HG03439 (cell line): Measurements from ENCODE around the gene ARCN1.

ENCODE experiments used
- ATAC-seq: cut with Tn5 transposase; IDR thresholded peaks from one replicate; pipeline ENCODE4 v1.9.1; 2021; ENCODE audit warnings: mild to moderate bottlenecking, moderate library complexity; ENCODE audit not compliant: unreplicated experiment

ARCN1 gene

GRCh38 chr11:118635237-118635591, 63.0 kb downstream of the ARCN1 start:
- no peak for ATAC-seq

DNA sequence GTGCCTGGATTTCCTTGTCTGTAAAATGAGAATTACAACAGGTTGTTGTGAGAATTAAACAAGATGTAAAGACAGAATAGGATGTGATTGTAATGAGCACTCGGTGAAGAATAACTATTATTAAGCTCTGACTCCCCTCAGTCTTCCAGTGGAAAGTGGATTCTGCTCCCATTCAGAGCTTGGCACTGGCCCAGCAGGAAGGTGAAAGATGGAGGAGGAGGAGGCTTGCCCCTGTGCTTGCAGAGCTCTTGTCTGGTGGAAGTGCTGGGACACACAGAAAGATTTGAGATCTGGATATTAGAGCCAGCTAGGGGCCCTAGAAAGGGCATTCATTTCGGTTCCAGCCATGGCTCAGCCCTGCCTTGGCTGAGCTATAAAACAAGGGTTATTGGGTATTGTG, 63.4 kb downstream of the ARCN1 start:
- ATAC-seq = no peak

DNA sequence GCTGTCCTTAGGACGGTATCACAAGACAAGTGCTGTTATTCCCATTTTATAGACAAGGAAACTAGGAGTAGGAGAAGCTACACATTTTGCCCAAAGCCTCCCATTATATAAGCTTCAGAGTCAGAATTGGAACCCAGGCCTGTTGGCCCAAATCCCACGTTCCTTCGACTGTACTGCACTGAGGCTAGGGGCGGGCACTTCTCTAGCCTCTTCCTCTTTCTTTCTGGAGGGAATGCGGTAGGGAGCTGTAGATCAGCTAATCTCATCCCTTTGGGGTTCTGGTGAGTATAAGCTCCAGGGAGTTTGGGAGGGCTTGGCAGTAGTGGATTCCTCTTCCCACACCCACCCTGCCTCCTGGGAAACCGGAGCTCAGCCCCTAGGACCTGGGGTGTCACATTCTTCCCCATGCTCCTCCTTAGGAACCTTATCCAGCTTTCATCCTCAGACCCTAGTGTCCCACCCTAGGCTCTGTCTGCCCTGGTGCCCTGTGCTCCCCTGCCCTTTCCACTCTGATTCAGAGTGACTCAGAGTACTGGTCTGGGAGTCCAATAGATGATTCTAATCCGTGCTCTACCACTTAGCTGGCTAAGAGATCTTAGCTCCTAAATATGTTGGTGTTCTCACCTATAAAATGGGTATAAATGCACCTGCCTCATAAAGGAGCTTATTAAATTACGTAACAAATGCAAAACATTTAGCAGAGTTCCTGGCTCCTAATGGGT, 64.5 kb downstream of the ARCN1 start:
- no peak for ATAC-seq

- no peak for ATAC-seq
Observed at GRCh38 chr11:118638726-118639125, 66.5 kb downstream of the ARCN1 start.

GRCh38 chr11:118639899-118640298, 67.7 kb downstream of the ARCN1 start:
- no peak for ATAC-seq

- no peak for ATAC-seq
Observed at GRCh38 chr11:118640332-118641154, 68.3 kb downstream of the ARCN1 start.

GRCh38 chr11:118641397-118642019, 69.3 kb downstream of the ARCN1 start:
- ATAC-seq = no peak

GRCh38 chr11:118643142-118643994, 71.2 kb downstream of the ARCN1 start:
- ATAC-seq = no peak

- no peak for ATAC-seq
Observed at GRCh38 chr11:118643995-118644345, 71.8 kb downstream of the ARCN1 start.

DNA sequence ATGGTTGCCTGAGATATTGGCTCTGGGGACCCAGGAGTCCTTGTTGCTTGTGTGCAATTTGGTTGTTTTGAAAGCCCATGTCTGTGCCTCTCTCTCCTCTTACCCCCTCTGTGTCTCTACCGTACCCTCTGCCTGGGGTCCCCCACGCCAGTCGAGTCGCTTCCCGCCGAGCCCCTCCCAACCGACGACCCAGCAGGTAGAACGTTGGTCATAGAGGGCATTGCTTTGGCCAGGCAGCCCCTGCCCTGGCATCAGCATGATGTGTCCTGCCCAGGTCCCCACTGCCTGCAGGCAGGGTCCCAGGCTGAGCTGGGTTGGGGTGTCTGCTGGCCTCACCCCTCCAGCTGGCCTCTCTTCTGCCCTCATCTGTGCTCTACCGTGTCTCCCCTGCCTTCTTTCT, 72.3 kb downstream of the ARCN1 start:
- no peak for ATAC-seq

DNA sequence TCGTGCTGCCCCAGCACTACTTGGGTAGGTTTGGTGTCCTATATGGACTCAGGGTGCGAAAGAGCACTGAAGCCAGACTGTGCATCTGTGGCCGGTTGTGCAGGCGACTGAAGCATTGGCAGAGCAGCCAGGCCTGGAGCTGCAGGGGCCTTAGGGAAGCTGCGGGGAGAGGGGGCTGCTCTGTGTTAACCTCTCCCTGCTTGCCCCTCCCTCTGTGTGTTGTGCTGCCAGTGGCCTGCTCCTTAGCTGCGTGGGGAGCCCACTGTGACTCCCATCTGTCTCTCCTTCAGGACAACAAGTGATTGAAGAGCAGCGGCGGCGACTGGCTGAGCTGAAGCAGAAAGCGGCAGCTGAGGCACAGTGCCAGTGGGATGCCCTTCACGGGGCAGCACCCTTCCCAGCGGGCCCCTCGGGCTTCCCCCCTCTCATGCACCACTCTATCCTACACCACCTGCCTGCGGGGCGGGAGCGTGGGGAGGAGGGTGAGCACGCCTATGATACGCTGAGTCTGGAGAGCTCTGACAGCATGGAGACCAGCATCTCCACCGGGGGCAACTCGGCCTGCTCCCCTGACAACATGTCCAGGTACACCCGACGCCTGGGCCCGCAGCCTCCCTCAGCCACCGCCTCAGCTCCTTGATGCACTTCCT, 73.0 kb downstream of the ARCN1 start:
- no peak for ATAC-seq

DNA sequence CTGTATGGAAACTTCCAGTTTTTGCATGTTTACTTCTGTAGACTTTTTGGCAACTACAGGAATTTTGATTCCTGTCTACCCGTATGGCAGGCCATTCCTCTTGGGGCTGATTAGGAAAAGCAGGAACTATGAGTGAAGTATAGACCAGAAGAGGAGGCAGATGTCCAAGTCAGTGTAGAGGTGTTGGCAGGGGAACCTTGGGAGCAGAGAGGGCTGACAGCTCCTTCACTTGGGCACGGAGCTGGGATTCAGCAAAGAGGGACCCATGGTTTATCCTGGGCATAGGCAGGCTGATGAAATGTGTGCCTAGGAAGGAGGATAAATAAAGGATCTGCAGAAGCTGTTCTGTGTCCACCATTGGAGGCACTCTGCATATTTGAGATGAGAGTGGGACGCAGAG, 74.2 kb downstream of the ARCN1 start:
- ATAC-seq = no peak

- ATAC-seq = no peak
Observed at GRCh38 chr11:118648291-118648690, 76.1 kb downstream of the ARCN1 start.

DNA sequence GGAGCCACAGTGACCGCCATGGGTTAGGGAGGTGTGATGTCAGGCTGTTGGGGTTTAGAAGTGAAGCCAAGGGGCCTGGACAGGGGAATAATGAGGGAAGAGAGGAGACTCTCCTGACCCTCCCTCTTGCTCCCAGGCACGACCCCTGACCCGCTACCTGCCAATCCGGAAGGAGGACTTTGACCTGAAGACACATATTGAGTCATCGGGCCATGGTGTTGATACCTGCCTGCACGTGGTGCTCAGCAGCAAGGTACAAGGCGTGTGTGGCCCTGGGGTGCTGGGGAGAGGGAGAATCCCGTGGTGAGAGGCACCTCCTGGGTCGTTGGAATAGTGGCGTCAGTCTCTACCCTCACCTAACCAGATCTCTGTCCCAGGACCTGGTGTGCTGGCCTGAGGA, 77.7 kb downstream of the ARCN1 start:
- ATAC-seq = no peak

DNA sequence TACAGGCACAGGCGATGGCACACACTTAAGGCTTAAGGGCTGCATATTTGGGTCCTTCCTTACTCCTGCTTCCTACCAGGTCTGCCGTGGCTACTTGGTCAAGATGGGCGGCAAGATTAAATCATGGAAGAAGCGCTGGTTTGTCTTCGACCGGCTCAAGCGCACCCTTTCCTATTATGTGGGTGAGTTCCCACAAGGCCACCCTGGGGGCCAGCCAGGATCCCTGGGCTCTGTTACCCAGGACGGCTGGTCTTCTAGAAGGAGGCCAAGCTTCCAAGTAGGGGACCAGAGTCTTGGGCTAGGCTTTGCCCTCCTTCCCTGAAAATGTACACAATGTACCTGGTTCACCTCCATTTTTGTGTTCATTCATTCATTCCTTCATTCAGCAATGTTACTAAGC, 78.2 kb downstream of the ARCN1 start:
- ATAC-seq = no peak

GRCh38 chr11:118651820-118652219, 79.6 kb downstream of the ARCN1 start:
- no peak for ATAC-seq
